ENCODE measurements around the gene ZNF816.

ZNF816 gene

DNA sequence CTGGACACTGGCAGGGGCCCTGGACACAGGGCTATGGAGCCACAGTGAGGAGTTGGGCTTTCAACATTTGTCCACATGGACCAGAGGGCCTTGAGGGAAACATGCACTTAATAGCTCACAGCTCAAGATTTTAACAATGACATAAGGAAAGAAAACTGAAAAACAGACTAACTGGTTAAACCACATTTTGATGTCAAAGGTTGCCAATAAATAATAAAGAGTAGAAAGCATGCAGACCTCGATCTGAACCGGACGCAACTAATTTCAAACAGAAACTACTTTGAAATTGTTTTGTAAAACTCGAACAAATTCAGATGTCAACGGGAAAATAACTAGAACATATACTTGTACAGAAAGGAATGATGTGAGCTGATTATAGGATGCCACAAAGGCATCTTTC lies 23.9 kb downstream of the ZNF816 start:
- no peak for TF ChIP-seq NFIC (IDR thresholded peaks at IDR 0.05)
- TF ChIP-seq TAF1 (IDR thresholded peaks at IDR 0.05; ENCODE audit: low read depth), result no peak
- TF ChIP-seq, protein P1, sequence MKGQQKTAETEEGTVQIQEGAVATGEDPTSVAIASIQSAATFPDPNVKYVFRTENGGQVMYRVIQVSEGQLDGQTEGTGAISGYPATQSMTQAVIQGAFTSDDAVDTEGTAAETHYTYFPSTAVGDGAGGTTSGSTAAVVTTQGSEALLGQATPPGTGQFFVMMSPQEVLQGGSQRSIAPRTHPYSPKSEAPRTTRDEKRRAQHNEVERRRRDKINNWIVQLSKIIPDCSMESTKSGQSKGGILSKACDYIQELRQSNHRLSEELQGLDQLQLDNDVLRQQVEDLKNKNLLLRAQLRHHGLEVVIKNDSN (IDR thresholded peaks at IDR 0.05), result no peak

DNA sequence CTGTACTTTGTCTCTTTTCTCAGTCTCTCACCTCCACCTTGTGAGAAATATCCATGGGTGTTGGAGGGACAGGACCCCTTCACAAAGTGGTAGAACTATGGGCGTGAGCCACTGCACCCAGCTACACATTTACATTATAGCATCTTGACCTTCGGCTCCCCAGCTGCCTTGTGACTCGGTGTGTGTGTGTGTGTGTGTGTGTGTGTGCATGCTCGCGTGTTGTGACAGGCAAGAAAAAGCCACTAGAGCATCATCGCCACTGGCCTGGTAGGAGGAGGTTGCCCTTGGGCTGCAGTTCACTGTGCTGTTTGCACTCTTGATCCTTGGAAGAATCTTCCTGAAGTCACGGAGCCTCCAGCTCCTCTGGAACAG lies 25.7 kb downstream of the ZNF816 start:
- TF ChIP-seq RAD21 (IDR thresholded peaks at IDR 0.05; ENCODE audit: low read depth) (no peak), ZBTB7A (IDR thresholded peaks at IDR 0.05; ENCODE audit: low read depth) (no peak), EP300 (IDR thresholded peaks at IDR 0.05; ENCODE audit: borderline replicate concordance) (no peak), CREB1 (IDR thresholded peaks at IDR 0.05; ENCODE audit: low read depth) (no peak), FOXM1 (IDR thresholded peaks at IDR 0.05; ENCODE audit: borderline replicate concordance, low read depth) (no peak)
- TF ChIP-seq, protein P2, sequence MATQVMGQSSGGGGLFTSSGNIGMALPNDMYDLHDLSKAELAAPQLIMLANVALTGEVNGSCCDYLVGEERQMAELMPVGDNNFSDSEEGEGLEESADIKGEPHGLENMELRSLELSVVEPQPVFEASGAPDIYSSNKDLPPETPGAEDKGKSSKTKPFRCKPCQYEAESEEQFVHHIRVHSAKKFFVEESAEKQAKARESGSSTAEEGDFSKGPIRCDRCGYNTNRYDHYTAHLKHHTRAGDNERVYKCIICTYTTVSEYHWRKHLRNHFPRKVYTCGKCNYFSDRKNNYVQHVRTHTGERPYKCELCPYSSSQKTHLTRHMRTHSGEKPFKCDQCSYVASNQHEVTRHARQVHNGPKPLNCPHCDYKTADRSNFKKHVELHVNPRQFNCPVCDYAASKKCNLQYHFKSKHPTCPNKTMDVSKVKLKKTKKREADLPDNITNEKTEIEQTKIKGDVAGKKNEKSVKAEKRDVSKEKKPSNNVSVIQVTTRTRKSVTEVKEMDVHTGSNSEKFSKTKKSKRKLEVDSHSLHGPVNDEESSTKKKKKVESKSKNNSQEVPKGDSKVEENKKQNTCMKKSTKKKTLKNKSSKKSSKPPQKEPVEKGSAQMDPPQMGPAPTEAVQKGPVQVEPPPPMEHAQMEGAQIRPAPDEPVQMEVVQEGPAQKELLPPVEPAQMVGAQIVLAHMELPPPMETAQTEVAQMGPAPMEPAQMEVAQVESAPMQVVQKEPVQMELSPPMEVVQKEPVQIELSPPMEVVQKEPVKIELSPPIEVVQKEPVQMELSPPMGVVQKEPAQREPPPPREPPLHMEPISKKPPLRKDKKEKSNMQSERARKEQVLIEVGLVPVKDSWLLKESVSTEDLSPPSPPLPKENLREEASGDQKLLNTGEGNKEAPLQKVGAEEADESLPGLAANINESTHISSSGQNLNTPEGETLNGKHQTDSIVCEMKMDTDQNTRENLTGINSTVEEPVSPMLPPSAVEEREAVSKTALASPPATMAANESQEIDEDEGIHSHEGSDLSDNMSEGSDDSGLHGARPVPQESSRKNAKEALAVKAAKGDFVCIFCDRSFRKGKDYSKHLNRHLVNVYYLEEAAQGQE (IDR thresholded peaks at IDR 0.05; ENCODE audit: low read depth), result no peak
- TF ChIP-seq, protein P3, sequence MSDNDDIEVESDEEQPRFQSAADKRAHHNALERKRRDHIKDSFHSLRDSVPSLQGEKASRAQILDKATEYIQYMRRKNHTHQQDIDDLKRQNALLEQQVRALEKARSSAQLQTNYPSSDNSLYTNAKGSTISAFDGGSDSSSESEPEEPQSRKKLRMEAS (IDR thresholded peaks at IDR 0.05), result no peak

DNA sequence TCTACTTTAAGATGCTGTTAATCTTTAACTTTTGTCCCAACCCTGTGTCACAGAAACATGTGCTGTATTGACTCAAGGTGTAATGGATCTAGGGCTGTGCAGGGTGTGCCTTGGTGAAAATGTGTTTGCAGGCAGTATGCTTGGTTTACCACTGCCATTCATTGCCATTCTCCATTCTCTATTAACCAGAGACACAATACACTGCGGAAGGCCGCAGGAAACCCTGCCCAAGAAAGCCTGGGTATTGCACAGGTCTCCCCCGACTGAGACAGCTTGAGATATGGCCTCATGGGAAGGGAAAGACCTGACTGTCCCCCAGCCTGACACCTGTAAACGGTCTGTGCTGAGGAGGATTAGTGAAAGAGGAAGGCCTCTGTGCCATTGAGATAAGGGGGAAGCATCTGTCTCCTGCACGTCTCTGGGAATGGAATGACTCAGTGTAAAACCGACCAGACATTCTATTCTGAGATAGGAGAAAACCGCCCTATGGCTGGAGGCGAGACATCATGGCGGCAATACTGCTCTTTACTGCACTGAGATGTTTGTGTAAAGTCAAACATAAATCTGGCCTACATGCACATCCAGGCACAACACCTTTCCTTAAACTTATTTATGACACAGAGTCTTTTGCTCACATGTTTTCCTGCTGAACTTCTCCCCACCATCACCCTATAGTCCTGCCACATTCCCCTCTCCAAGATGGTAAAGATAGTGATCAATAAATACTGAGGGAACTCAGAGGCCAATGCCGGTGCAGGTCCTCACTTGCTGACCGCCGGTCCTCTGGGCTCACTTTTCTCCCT lies 26.3 kb downstream of the ZNF816 start:
- TF ChIP-seq EGR1 (IDR thresholded peaks at IDR 0.05) (no peak), RAD21 (IDR thresholded peaks at IDR 0.05; ENCODE audit: low read depth) (no peak), CREB1 (IDR thresholded peaks at IDR 0.05; ENCODE audit: low read depth) (no peak), TCF12 (IDR thresholded peaks at IDR 0.05; ENCODE audit: low read depth) (no peak), TAF1 (IDR thresholded peaks at IDR 0.05; ENCODE audit: low read depth) (no peak), CEBPB (IDR thresholded peaks at IDR 0.05) (no peak), EP300 (IDR thresholded peaks at IDR 0.05; ENCODE audit: borderline replicate concordance) (no peak)
- TF ChIP-seq, protein P3 (IDR thresholded peaks at IDR 0.05), result no peak
- TF ChIP-seq, protein P2 (IDR thresholded peaks at IDR 0.05; ENCODE audit: low read depth), result no peak

DNA sequence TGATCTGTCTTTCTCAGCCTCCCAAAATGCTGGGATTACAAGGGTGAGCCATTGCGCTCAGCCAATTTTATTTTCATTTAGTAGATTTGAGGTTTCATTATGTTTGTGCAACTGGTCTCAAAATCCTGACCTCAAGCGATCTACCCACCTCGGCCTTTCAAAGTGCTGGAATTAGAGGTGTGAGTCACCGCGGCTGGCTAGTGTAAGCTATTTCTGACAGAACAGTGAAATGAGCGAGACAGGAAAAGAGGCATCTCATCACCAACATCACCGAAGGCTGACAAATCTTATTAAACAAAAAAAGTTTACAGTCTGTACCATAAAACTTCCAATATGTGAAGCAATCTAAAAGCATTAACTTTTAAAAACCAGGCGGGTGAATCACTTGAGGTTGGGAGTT lies 27.2 kb downstream of the ZNF816 start:
- no peak for TF ChIP-seq EGR1 (IDR thresholded peaks at IDR 0.05)
- TF ChIP-seq TCF12 (IDR thresholded peaks at IDR 0.05; ENCODE audit: low read depth), result no peak
- TF ChIP-seq CEBPB (IDR thresholded peaks at IDR 0.05), result no peak
- TF ChIP-seq, protein P2 (IDR thresholded peaks at IDR 0.05; ENCODE audit: low read depth), result no peak
- TF ChIP-seq, protein P3 (IDR thresholded peaks at IDR 0.05), result no peak
- no peak for TF ChIP-seq ZBTB7A (IDR thresholded peaks at IDR 0.05; ENCODE audit: low read depth)
- no peak for TF ChIP-seq CREB1 (IDR thresholded peaks at IDR 0.05; ENCODE audit: low read depth)
- TF ChIP-seq TAF1 (IDR thresholded peaks at IDR 0.05; ENCODE audit: low read depth), result no peak
- TF ChIP-seq TEAD4 (IDR thresholded peaks at IDR 0.05), result no peak
- no peak for TF ChIP-seq RAD21 (IDR thresholded peaks at IDR 0.05; ENCODE audit: low read depth)
- no peak for TF ChIP-seq FOXM1 (IDR thresholded peaks at IDR 0.05; ENCODE audit: borderline replicate concordance, low read depth)
- no peak for TF ChIP-seq NFIC (IDR thresholded peaks at IDR 0.05)
- TF ChIP-seq, protein P1 (IDR thresholded peaks at IDR 0.05), result no peak
- no peak for TF ChIP-seq YY1 (IDR thresholded peaks at IDR 0.05; ENCODE audit: low read depth)
- TF ChIP-seq EP300 (IDR thresholded peaks at IDR 0.05; ENCODE audit: borderline replicate concordance), result no peak
